CD4-positive, alpha-beta memory T cell (primary cell): ENCODE data around the gene LMNTD1. TPM values are rescaled to one million over a fixed set of nuclear protein-coding genes. Genes with fewer than 3 reads are reported as not detected.
A peak's percentile ranks its signal among the peaks of the same experiment; 100 is the strongest.

Experiments used
- CTCF ChIA-PET: fragments of 350-600 bp; sonication (Branson Sonifier 250); formaldehyde crosslinking; loops from one replicate; lab custom pipeline; 2021; ENCODE audit warnings: inconsistent platforms; ENCODE audit not compliant: partially characterized antibody; lab: Charles Lee
- POLR2A ChIA-PET: fragments of 350-600 bp; sonication (Branson Sonifier 250); formaldehyde crosslinking; loops from one replicate; lab custom pipeline; 2021; ENCODE audit not compliant: partially characterized antibody; lab: Charles Lee
- DNase-seq, 5 donors: peaks; one replicate each; pipeline versions ENCODE4 v3.0.0 to v3.0.0-alpha.2; 2020 to 2022; ENCODE audit warnings: mixed read lengths in 1 of 5
- H3K27ac ChIP-seq: one replicate; pipeline ENCODE4 v1.7.0; 2013; ENCODE audit warnings: low read depth, low read length
- H3K27me3 ChIP-seq: 2 replicates; pipeline ENCODE4 v1.7.0; 2013; ENCODE audit warnings: mild to moderate bottlenecking, low read length, moderate library complexity; ENCODE audit not compliant: insufficient read depth
- H3K36me3 ChIP-seq: 2 replicates; pipeline ENCODE4 v1.7.0; 2013; ENCODE audit warnings: mild to moderate bottlenecking, low read length, moderate library complexity; ENCODE audit not compliant: insufficient read depth
- H3K4me1 ChIP-seq: 2 replicates; pipeline ENCODE4 v1.7.0; 2013; ENCODE audit warnings: mild to moderate bottlenecking, low read length, moderate library complexity; ENCODE audit not compliant: insufficient read depth
- H3K4me3 ChIP-seq, 2 donors: one replicate each; pipeline ENCODE4 v1.7.0; 2013; ENCODE audit warnings: low read length in 2 of 2, mild to moderate bottlenecking in 1 of 2
- H3K9me3 ChIP-seq, 2 donors: one replicate each; pipeline ENCODE4 v1.7.0; 2013; ENCODE audit warnings: low read length in 2 of 2, control low read depth in 1 of 2; ENCODE audit not compliant: control insufficient read depth in 1 of 2
- H3K27ac Mint-ChIP-seq, 7 donors: one replicate each; pipeline ENCODE4 v1.8.0; 2020 to 2021; ENCODE audit warnings: mixed read lengths in 7 of 7, mild to moderate bottlenecking in 6 of 7, inconsistent platforms in 3 of 7, moderate library complexity in 3 of 7
- H3K27me3 Mint-ChIP-seq, 2 donors: one replicate each; pipeline ENCODE4 v1.8.0; 2020 to 2021; ENCODE audit warnings: mixed read lengths in 2 of 2
- H3K36me3 Mint-ChIP-seq, 2 donors: one replicate each; pipeline ENCODE4 v1.8.0; 2020 to 2021; ENCODE audit warnings: mixed read lengths in 2 of 2, inconsistent platforms in 1 of 2, mild to moderate bottlenecking in 1 of 2
- H3K4me1 Mint-ChIP-seq, 4 donors: one replicate each; pipeline ENCODE4 v1.8.0; 2020 to 2021; ENCODE audit warnings: mixed read lengths in 4 of 4, mild to moderate bottlenecking in 1 of 4
- H3K4me3 Mint-ChIP-seq, 8 donors: one replicate each; pipeline ENCODE4 v1.8.0; 2020 to 2021; ENCODE audit warnings: mixed read lengths in 8 of 8, mild to moderate bottlenecking in 7 of 8, moderate library complexity in 6 of 8, inconsistent platforms in 3 of 8
- H3K9me3 Mint-ChIP-seq, 8 donors: one replicate each; pipeline ENCODE4 v1.8.0; 2020 to 2021; ENCODE audit warnings: mixed read lengths in 8 of 8, mild to moderate bottlenecking in 5 of 8, inconsistent platforms in 3 of 8, moderate library complexity in 1 of 8
- intact Hi-C: fragments of 100-400 bp; cut with micrococcal nuclease; formaldehyde crosslinking; loops from one replicate; pipeline ENCODE4 v1.15.1; 2023
- polyA plus RNA-seq, 2 donors: library from polyadenylated mRNA; unstranded; fragments of 300-500 nt; fragmentation: Illumina TruSeq; gene quantifications; one replicate each; pipeline ENCODE4 v1.2.3, GENCODE V29; 2021
- total RNA-seq, 2 experiments: library from RNA; stranded (reverse); gene quantifications; one replicate each; pipeline ENCODE4 v1.2.3, GENCODE V29; 2021

Gene LMNTD1
- total and polyA plus RNA-seq, 4 experiments from 2014 or later: not detected

- CTCF ChIA-PET: no interaction called here
- H3K9me3 ChIP-seq: no peaks in the 10 kb centered on the region
- no peak for DNase-seq
Measured at GRCh38 chr12:25502118-25502517, 51.0 kb downstream of the LMNTD1 start.

GRCh38 chr12:25501549-25501948 is 51.5 kb downstream of the LMNTD1 start:
- peaks cover 0 to 11% (median 0%) of the 10 kb centered on the region in 8 donors for H3K9me3 Mint-ChIP-seq
- no peak overlapping the region for H3K27ac Mint-ChIP-seq
- H3K4me3 Mint-ChIP-seq: no peak overlapping the region
- H3K4me3 ChIP-seq: no peak overlapping the region
- intact Hi-C loops: no loop called here
- no peaks in the 10 kb centered on the region for H3K36me3 ChIP-seq
- H3K9me3 ChIP-seq: no peaks in the 10 kb centered on the region
- ChIA-PET CTCF (no interaction called here), POLR2A (no interaction called here)
- peaks cover 0 to 6% of the 10 kb centered on the region in 2 donors for H3K27me3 Mint-ChIP-seq
- DNase-seq: no peak
- H3K27me3 ChIP-seq: no peaks in the 10 kb centered on the region
- H3K36me3 Mint-ChIP-seq: no peaks in the 10 kb centered on the region
- no peaks in the 10 kb centered on the region for H3K4me1 ChIP-seq
- peaks cover 0 to under 1% (median 0%) of the 10 kb centered on the region in 4 donors for H3K4me1 Mint-ChIP-seq
- H3K27ac ChIP-seq: no peak overlapping the region

More at GRCh38 chr12:25502118-25502517, 51.0 kb downstream of the LMNTD1 start:
- peaks cover 0 to 4% of the 10 kb centered on the region in 2 donors for H3K27me3 Mint-ChIP-seq
- no peak overlapping the region for H3K4me3 ChIP-seq
- no peak overlapping the region for H3K27ac Mint-ChIP-seq
- H3K4me1 Mint-ChIP-seq: no peaks in the 10 kb centered on the region
- peaks cover 0 to 11% (median 0%) of the 10 kb centered on the region in 8 donors for H3K9me3 Mint-ChIP-seq
- POLR2A ChIA-PET: no interaction called here
- no peaks in the 10 kb centered on the region for H3K36me3 Mint-ChIP-seq
- no peak overlapping the region for H3K27ac ChIP-seq
- no peaks in the 10 kb centered on the region for H3K36me3 ChIP-seq
- H3K4me3 Mint-ChIP-seq: no peak overlapping the region
- H3K4me1 ChIP-seq: no peaks in the 10 kb centered on the region
- intact Hi-C loops: no loop called here
- no peaks in the 10 kb centered on the region for H3K27me3 ChIP-seq

GRCh38 chr12:25500651-25501050 is 52.4 kb downstream of the LMNTD1 start:
- no peaks in the 10 kb centered on the region for H3K9me3 ChIP-seq
- Mint-ChIP-seq H3K36me3 (no peaks in the 10 kb centered on the region), H3K4me1 (peaks cover 0 to 9% (median under 1%) of the 10 kb centered on the region in 4 donors), H3K9me3 (peaks cover 0 to 11% (median 0%) of the 10 kb centered on the region in 8 donors), H3K4me3 (no peak overlapping the region), H3K27me3 (peaks cover 0 to 6% of the 10 kb centered on the region in 2 donors), H3K27ac (no peak overlapping the region)
- ChIA-PET CTCF (no interaction called here), POLR2A (no interaction called here)
- H3K27ac ChIP-seq: no peak overlapping the region
- H3K36me3 ChIP-seq: no peaks in the 10 kb centered on the region
- no peaks in the 10 kb centered on the region for H3K4me1 ChIP-seq
- intact Hi-C loops: no loop called here
- H3K4me3 ChIP-seq: no peak overlapping the region
- no peaks in the 10 kb centered on the region for H3K27me3 ChIP-seq
- DNase-seq: no peak

GRCh38 chr12:25497021-25497420 is 56.1 kb downstream of the LMNTD1 start:
- Mint-ChIP-seq H3K4me3 (no peak overlapping the region), H3K4me1 (peaks cover 0 to 9% (median under 1%) of the 10 kb centered on the region in 4 donors), H3K27ac (no peak overlapping the region), H3K9me3 (peaks cover 0 to 11% (median 0%) of the 10 kb centered on the region in 8 donors), H3K27me3 (peaks cover 0 to 3% of the 10 kb centered on the region in 2 donors), H3K36me3 (no peaks in the 10 kb centered on the region)
- Histone ChIP-seq H3K27me3 (no peaks in the 10 kb centered on the region), H3K4me1 (no peaks in the 10 kb centered on the region), H3K36me3 (no peaks in the 10 kb centered on the region), H3K4me3 (no peak overlapping the region), H3K9me3 (no peaks in the 10 kb centered on the region), H3K27ac (no peak overlapping the region)
- ChIA-PET CTCF (no interaction called here), POLR2A (no interaction called here)
- intact Hi-C loops: no loop called here
- DNase-seq: no peak

- Mint-ChIP-seq H3K4me3 (no peak overlapping the region), H3K9me3 (peaks cover 0 to 11% (median 0%) of the 10 kb centered on the region in 8 donors), H3K4me1 (peaks cover 0 to 9% (median under 1%) of the 10 kb centered on the region in 4 donors), H3K27me3 (peaks cover 0 to 3% of the 10 kb centered on the region in 2 donors), H3K36me3 (no peaks in the 10 kb centered on the region), H3K27ac (peak overlapping the region in 3 of 7 donors; percentile 35 to 71 (median 40))
- POLR2A ChIA-PET: no interaction called here
- Histone ChIP-seq H3K9me3 (no peaks in the 10 kb centered on the region), H3K27ac (no peak overlapping the region), H3K36me3 (no peaks in the 10 kb centered on the region), H3K4me1 (no peaks in the 10 kb centered on the region), H3K27me3 (no peaks in the 10 kb centered on the region), H3K4me3 (no peak overlapping the region)
- intact Hi-C loops: no loop called here
- peak in 3 of 5 donors; percentile 23 to 47 (median 26) for DNase-seq
- CTCF ChIA-PET: no interaction called here
Measured at GRCh38 chr12:25496098-25496587, 56.9 kb downstream of the LMNTD1 start.

GRCh38 chr12:25495331-25496097 is 57.6 kb downstream of the LMNTD1 start:
- Mint-ChIP-seq H3K4me1 (peaks cover 0 to 9% (median under 1%) of the 10 kb centered on the region in 4 donors), H3K27ac (peak overlapping the region in 2 of 7 donors; percentile 35 to 71), H3K9me3 (peaks cover 0 to 11% (median 0%) of the 10 kb centered on the region in 8 donors), H3K4me3 (no peak overlapping the region), H3K36me3 (no peaks in the 10 kb centered on the region), H3K27me3 (peaks cover 0 to 3% of the 10 kb centered on the region in 2 donors)
- H3K27ac ChIP-seq: no peak overlapping the region
- no peak for DNase-seq
- no peaks in the 10 kb centered on the region for H3K9me3 ChIP-seq
- H3K27me3 ChIP-seq: no peaks in the 10 kb centered on the region
- POLR2A ChIA-PET: no interaction called here
- H3K4me1 ChIP-seq: no peaks in the 10 kb centered on the region
- no peak overlapping the region for H3K4me3 ChIP-seq
- intact Hi-C loops: no loop called here
- no peaks in the 10 kb centered on the region for H3K36me3 ChIP-seq
- CTCF ChIA-PET: no interaction called here

GRCh38 chr12:25494926-25495325 is 58.2 kb downstream of the LMNTD1 start:
- Mint-ChIP-seq H3K27ac (peak overlapping the region in 1 of 7 donors; percentile 30), H3K27me3 (peaks cover 0 to 4% of the 10 kb centered on the region in 2 donors), H3K4me1 (peaks cover 0 to 11% (median under 1%) of the 10 kb centered on the region in 4 donors), H3K9me3 (peaks cover 0 to 11% (median 0%) of the 10 kb centered on the region in 8 donors), H3K4me3 (no peak overlapping the region), H3K36me3 (no peaks in the 10 kb centered on the region)
- CTCF ChIA-PET: no interaction called here
- Histone ChIP-seq H3K36me3 (no peaks in the 10 kb centered on the region), H3K27ac (no peak overlapping the region), H3K4me1 (no peaks in the 10 kb centered on the region), H3K4me3 (no peak overlapping the region), H3K27me3 (no peaks in the 10 kb centered on the region), H3K9me3 (no peaks in the 10 kb centered on the region)
- no peak for DNase-seq
- POLR2A ChIA-PET: no interaction called here
- intact Hi-C loops: no loop called here
